ENCODE data around the gene TBC1D4. TPM values are rescaled to one million over a fixed set of nuclear protein-coding genes. Genes with fewer than 3 reads are reported as not detected.
"Not testable (repeated sequence)": the region's sequence is repeated elsewhere in the genome, so short reads cannot be mapped to it uniquely, and the experiment has no call there.

Gene TBC1D4
- total RNA-seq, 2 donors from 2014 or later, result 64.3 to 162 TPM

GRCh38 chr13:75353781-75354193 lies 128.2 kb downstream of the TBC1D4 start:
- Histone ChIP-seq H3K9me3 (no peaks in the 10 kb centered on the region), H3K4me3 (no peak overlapping the region), H3K36me3 (peaks cover 10% of the 10 kb centered on the region), H3K27ac (peak overlapping the region in 1 of 2 donors; percentile 66), H3K27me3 (no peaks in the 10 kb centered on the region), H3K4me1 (peaks cover 0 to 22% of the 10 kb centered on the region in 2 donors)
- TF ChIP-seq, protein P1, sequence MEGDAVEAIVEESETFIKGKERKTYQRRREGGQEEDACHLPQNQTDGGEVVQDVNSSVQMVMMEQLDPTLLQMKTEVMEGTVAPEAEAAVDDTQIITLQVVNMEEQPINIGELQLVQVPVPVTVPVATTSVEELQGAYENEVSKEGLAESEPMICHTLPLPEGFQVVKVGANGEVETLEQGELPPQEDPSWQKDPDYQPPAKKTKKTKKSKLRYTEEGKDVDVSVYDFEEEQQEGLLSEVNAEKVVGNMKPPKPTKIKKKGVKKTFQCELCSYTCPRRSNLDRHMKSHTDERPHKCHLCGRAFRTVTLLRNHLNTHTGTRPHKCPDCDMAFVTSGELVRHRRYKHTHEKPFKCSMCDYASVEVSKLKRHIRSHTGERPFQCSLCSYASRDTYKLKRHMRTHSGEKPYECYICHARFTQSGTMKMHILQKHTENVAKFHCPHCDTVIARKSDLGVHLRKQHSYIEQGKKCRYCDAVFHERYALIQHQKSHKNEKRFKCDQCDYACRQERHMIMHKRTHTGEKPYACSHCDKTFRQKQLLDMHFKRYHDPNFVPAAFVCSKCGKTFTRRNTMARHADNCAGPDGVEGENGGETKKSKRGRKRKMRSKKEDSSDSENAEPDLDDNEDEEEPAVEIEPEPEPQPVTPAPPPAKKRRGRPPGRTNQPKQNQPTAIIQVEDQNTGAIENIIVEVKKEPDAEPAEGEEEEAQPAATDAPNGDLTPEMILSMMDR (IDR thresholded peaks at IDR 0.05), result no peak
- no peak for DNase-seq (ENCODE audit: low spot score)

DNA sequence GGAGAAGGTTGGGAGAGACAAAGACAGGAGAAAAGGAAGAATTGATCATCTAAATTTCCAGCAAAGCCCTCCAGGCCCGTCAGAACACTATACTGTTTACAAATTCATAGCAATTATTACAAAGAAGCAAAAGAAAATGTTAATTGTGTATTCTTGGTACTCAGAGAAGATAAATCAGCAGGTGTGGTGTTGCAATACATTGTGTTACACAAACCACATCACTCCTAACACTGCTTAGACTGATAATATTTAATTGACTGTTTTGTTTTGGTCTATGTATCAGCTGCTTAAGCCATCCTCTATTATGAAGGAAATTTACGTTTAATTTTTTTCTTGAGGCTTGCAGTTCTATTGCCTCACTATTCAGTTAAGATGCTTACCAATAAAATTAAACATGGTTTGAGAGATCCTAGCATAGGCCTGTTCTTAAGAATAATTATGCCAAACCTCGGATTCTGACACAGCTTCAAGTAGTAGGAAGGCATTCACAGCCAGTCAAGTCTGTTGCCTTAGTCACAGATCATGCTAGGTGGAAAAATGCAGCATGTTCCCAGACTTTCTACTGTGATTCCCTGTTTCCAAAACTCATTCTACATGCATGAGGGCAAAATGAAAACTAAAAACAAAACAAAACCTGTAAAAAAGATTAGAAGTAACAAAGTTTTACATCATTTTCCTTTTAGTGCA lies 129.2 kb downstream of the TBC1D4 start:
- H3K4me3 ChIP-seq, result no peak overlapping the region
- H3K4me1 ChIP-seq, result peaks cover 0 to 17% of the 10 kb centered on the region in 2 donors
- H3K36me3 ChIP-seq, result peaks cover 17% of the 10 kb centered on the region
- TF ChIP-seq, protein P1 (IDR thresholded peaks at IDR 0.05), result no peak
- no peak for DNase-seq (ENCODE audit: low spot score)
- H3K9me3 ChIP-seq, result no peaks in the 10 kb centered on the region
- no peaks in the 10 kb centered on the region for H3K27me3 ChIP-seq
- H3K27ac ChIP-seq, result peak overlapping the region in 1 of 2 donors; percentile 66

- Histone ChIP-seq H3K4me1 (peaks cover 0 to 13% of the 10 kb centered on the region in 2 donors), H3K36me3 (peaks cover 17% of the 10 kb centered on the region), H3K27ac (peak overlapping the region in 1 of 2 donors; percentile 21)
- H3K27me3 ChIP-seq; H3K4me3 ChIP-seq; DNase-seq (ENCODE audit: low spot score); H3K9me3 ChIP-seq: not testable (repeated sequence)
These were observed 130.4 kb downstream of the TBC1D4 start for GRCh38 chr13:75351538-75351937.

DNA sequence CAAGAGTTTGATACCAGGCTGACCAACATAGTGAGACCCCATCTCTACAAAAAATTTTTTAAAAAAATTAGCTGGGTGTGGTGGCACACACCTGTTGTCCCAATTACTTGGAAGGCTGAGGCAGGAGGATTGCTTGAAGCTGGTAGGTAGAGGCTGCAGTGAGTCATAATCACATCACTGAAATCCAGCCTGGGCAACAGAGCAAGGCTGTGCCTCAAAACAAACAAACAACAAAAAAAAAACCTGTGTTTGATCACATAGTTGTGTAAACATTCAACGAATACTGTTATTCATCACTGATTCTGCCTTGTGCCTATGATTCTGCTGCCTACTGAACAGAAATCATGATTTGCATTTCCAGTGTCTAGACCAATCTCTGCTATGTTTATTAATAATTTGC lies 134.0 kb downstream of the TBC1D4 start:
- H3K4me3 ChIP-seq, result no peak overlapping the region
- TF ChIP-seq, protein P1 (IDR thresholded peaks at IDR 0.05), result no peak
- H3K27ac ChIP-seq, result no peak overlapping the region
- DNase-seq (ENCODE audit: low spot score), result no peak
- H3K27me3 ChIP-seq, result no peaks in the 10 kb centered on the region
- no peaks in the 10 kb centered on the region for H3K9me3 ChIP-seq
- H3K4me1 ChIP-seq, result peaks cover 0 to 2% of the 10 kb centered on the region in 2 donors
- peaks cover 13% of the 10 kb centered on the region for H3K36me3 ChIP-seq

GRCh38 chr13:75347457-75347856 lies 134.5 kb downstream of the TBC1D4 start:
- TF ChIP-seq, protein P1 (IDR thresholded peaks at IDR 0.05), result no peak
- Histone ChIP-seq H3K4me1 (no peaks in the 10 kb centered on the region), H3K4me3 (no peak overlapping the region), H3K9me3 (no peaks in the 10 kb centered on the region), H3K27me3 (no peaks in the 10 kb centered on the region), H3K27ac (no peak overlapping the region), H3K36me3 (peaks cover 13% of the 10 kb centered on the region)
- DNase-seq (ENCODE audit: low spot score), result no peak

DNA sequence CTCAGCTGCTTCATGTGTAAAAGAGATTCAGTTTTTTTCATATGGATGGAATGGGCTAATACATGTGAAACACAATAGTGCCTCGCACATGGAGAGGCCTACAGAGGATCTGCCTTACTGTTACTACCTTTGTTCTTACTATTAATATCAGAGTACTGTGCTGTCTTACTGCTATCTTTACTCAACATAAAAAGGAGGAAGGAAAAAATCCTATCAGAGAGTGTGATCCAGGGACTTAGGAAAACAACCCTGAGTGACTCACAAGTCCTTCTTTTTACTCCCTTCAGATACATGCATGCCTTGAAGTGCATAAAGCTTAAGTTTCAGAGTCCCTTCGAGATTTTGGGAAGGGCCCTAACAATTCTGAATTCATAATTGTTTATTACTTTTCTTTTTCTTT lies 136.8 kb downstream of the TBC1D4 start:
- H3K27ac ChIP-seq, result no peak overlapping the region

More for the DNA sequence above, 136.8 kb downstream of the TBC1D4 start:
- TF ChIP-seq, protein P1 (IDR thresholded peaks at IDR 0.05), result no peak
- peaks cover 7% of the 10 kb centered on the region for H3K36me3 ChIP-seq
- no peak overlapping the region for H3K4me3 ChIP-seq
- H3K4me1 ChIP-seq, result no peaks in the 10 kb centered on the region
- DNase-seq (ENCODE audit: low spot score), result no peak
- no peaks in the 10 kb centered on the region for H3K27me3 ChIP-seq
- H3K9me3 ChIP-seq, result no peaks in the 10 kb centered on the region

Data from right atrium auricular region (tissue), 2 donors.